SK-N-SH treated with all-trans-retinoic acid at 6 μM for 48 hours (cell line): Measurements from ENCODE around the gene STAT6.

ENCODE experiments used
- ATAC-seq: fragments of 200-7000 bp; cut with Tn5 transposase; 3 replicates; pipeline ENCODE4 v1.9.1; 2020; ENCODE audit warnings: mild to moderate bottlenecking, moderate library complexity
- BACH2 ChIP-seq: fragments of 250-450 bp; sonication (Bioruptor Pico); IDR thresholded peaks from 2 replicates; pipeline ENCODE4 v1.9.0; 2021; ENCODE audit warnings: mild to moderate bottlenecking, borderline replicate concordance
- CSDC2 ChIP-seq: fragments of 250-450 bp; sonication (Bioruptor Pico); IDR thresholded peaks from 2 replicates; pipeline ENCODE4 v1.5.0; 2020; ENCODE audit warnings: mild to moderate bottlenecking, moderate library complexity
- ESRRG ChIP-seq: fragments of 250-450 bp; sonication (Bioruptor Pico); IDR thresholded peaks from 2 replicates; pipeline ENCODE4 v1.6.1; 2021; ENCODE audit warnings: mild to moderate bottlenecking
- GLIS3 ChIP-seq: fragments of 250-450 bp; sonication (Bioruptor Pico); IDR thresholded peaks from 2 replicates; pipeline ENCODE4 v1.5.0; 2020; ENCODE audit warnings: mild to moderate bottlenecking, moderate library complexity
- OSR1 ChIP-seq: fragments of 250-450 bp; sonication (Bioruptor Pico); IDR thresholded peaks from 2 replicates; pipeline ENCODE4 v1.8.0; 2022; ENCODE audit warnings: moderate library complexity, mild to moderate bottlenecking, inconsistent platforms
- PATZ1 ChIP-seq: fragments of 250-450 bp; sonication (Bioruptor Pico); IDR thresholded peaks from 2 replicates; pipeline ENCODE4 v1.8.0; 2020; ENCODE audit warnings: mild to moderate bottlenecking, moderate library complexity, borderline replicate concordance
- POU6F1 ChIP-seq: fragments of 250-450 bp; sonication (Bioruptor Pico); IDR thresholded peaks from 2 replicates; pipeline ENCODE4 v1.8.0; 2021; ENCODE audit warnings: low read depth, mild to moderate bottlenecking, moderate library complexity, borderline replicate concordance
- PPARA ChIP-seq: fragments of 250-450 bp; sonication (Bioruptor Pico); IDR thresholded peaks from 2 replicates; pipeline ENCODE4 v1.5.0; 2020; ENCODE audit warnings: mild to moderate bottlenecking, borderline replicate concordance
- RARB ChIP-seq: fragments of 250-450 bp; sonication (Bioruptor Pico); IDR thresholded peaks from 2 replicates; pipeline ENCODE4 v1.8.0; 2021; ENCODE audit warnings: mild to moderate bottlenecking, moderate library complexity
- SNAI2 ChIP-seq: fragments of 250-450 bp; sonication (Bioruptor Pico); IDR thresholded peaks from 2 replicates; pipeline ENCODE4 v1.5.0; 2020; ENCODE audit warnings: mild to moderate bottlenecking, moderate library complexity
- TCF4 ChIP-seq: fragments of 250-450 bp; sonication (Bioruptor Pico); IDR thresholded peaks from 2 replicates; pipeline ENCODE4 v1.8.0; 2021; ENCODE audit warnings: mild to moderate bottlenecking, moderate library complexity, borderline replicate concordance
- TOX ChIP-seq: fragments of 250-450 bp; sonication (Bioruptor Pico); IDR thresholded peaks from 2 replicates; pipeline ENCODE4 v1.8.0; 2021; ENCODE audit warnings: mild to moderate bottlenecking, moderate library complexity, borderline replicate concordance
- ZFP30 ChIP-seq: fragments of 450-650 bp; formaldehyde crosslinking; IDR thresholded peaks from 2 replicates; pipeline ENCODE4 v1.5.0; 2022; ENCODE audit warnings: mild to moderate bottlenecking, moderate library complexity
- ZNF565 ChIP-seq: fragments of 450-650 bp; formaldehyde crosslinking; conservative IDR thresholded peaks from 2 replicates; pipeline ENCODE4 v1.5.0; 2020; ENCODE audit warnings: low read depth, mild to moderate bottlenecking, moderate library complexity
- ZNF70 ChIP-seq: fragments of 450-650 bp; formaldehyde crosslinking; IDR thresholded peaks from 2 replicates; pipeline ENCODE4 v1.5.0; 2020; ENCODE audit warnings: mild to moderate bottlenecking, moderate library complexity
- ZNF8 ChIP-seq: fragments of 450-650 bp; formaldehyde crosslinking; IDR thresholded peaks from 2 replicates; pipeline ENCODE4 v1.5.0; 2020; ENCODE audit warnings: mild to moderate bottlenecking, moderate library complexity
- TF ChIP-seq, protein P1 (sequence below): fragments of 250-450 bp; sonication (Bioruptor Pico); IDR thresholded peaks from 2 replicates; pipeline ENCODE4 v1.5.1; 2021; ENCODE audit warnings: mild to moderate bottlenecking, moderate library complexity
- TF ChIP-seq, protein P2 (sequence below): fragments of 250-450 bp; sonication (Bioruptor Pico); IDR thresholded peaks from 2 replicates; pipeline ENCODE4 v1.5.1; 2020; ENCODE audit warnings: low read depth, mild to moderate bottlenecking, moderate library complexity
- TF ChIP-seq, protein P3 (sequence below): fragments of 250-450 bp; sonication (Bioruptor Pico); IDR thresholded peaks from 2 replicates; pipeline ENCODE4 v1.5.0; 2020; ENCODE audit warnings: mild to moderate bottlenecking, moderate library complexity

The STAT6 gene

GRCh38 chr12:57160040-57160439, 48.9 kb upstream of the STAT6 start:
- TF ChIP-seq ESRRG (CRISPR knock-in tag) (no peak), ZNF70 (CRISPR knock-in tag) (no peak), ZNF565 (no peak), SNAI2 (CRISPR knock-in tag) (no peak), PATZ1 (CRISPR knock-in tag) (no peak)
- TF ChIP-seq, protein P1, sequence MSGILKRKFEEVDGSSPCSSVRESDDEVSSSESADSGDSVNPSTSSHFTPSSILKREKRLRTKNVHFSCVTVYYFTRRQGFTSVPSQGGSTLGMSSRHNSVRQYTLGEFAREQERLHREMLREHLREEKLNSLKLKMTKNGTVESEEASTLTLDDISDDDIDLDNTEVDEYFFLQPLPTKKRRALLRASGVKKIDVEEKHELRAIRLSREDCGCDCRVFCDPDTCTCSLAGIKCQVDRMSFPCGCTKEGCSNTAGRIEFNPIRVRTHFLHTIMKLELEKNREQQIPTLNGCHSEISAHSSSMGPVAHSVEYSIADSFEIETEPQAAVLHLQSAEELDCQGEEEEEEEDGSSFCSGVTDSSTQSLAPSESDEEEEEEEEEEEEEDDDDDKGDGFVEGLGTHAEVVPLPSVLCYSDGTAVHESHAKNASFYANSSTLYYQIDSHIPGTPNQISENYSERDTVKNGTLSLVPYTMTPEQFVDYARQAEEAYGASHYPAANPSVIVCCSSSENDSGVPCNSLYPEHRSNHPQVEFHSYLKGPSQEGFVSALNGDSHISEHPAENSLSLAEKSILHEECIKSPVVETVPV (CRISPR knock-in tag), result no peak
- no peak for ATAC-seq

DNA sequence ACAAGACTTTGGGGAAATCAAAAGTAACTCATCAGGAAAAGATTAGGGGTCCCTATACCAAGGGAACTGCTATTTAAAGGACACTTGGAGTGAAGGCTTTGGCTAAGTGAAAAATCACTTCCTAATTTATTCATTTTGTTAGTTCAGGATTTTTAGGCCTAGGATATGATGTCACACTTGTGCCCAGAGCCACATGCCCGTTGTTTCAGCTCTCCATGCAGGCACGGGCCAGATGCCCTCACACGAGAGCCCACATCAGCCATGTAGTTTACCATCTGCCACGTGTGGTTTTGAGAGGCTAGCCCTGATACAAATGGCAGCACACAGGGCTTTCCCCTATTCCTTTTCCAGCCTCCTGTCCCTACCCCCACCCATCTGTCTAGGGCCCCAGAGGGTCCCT, 48.1 kb upstream of the STAT6 start:
- TF ChIP-seq PPARA (CRISPR knock-in tag) (no peak), TCF4 (CRISPR knock-in tag) (no peak), ZNF8 (CRISPR knock-in tag) (no peak), RARB (CRISPR knock-in tag) (no peak), OSR1 (no peak), BACH2 (CRISPR knock-in tag) (no peak), ZNF70 (CRISPR knock-in tag) (no peak), PATZ1 (CRISPR knock-in tag) (no peak), CSDC2 (no peak), SNAI2 (CRISPR knock-in tag) (no peak), ZNF565 (no peak), GLIS3 (CRISPR knock-in tag) (no peak), POU6F1 (CRISPR knock-in tag) (no peak), TOX (CRISPR knock-in tag) (no peak)
- TF ChIP-seq, protein P2, sequence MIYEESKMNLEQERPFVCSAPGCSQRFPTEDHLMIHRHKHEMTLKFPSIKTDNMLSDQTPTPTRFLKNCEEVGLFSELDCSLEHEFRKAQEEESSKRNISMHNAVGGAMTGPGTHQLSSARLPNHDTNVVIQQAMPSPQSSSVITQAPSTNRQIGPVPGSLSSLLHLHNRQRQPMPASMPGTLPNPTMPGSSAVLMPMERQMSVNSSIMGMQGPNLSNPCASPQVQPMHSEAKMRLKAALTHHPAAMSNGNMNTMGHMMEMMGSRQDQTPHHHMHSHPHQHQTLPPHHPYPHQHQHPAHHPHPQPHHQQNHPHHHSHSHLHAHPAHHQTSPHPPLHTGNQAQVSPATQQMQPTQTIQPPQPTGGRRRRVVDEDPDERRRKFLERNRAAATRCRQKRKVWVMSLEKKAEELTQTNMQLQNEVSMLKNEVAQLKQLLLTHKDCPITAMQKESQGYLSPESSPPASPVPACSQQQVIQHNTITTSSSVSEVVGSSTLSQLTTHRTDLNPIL (CRISPR knock-in tag), result no peak
- TF ChIP-seq, protein P3, sequence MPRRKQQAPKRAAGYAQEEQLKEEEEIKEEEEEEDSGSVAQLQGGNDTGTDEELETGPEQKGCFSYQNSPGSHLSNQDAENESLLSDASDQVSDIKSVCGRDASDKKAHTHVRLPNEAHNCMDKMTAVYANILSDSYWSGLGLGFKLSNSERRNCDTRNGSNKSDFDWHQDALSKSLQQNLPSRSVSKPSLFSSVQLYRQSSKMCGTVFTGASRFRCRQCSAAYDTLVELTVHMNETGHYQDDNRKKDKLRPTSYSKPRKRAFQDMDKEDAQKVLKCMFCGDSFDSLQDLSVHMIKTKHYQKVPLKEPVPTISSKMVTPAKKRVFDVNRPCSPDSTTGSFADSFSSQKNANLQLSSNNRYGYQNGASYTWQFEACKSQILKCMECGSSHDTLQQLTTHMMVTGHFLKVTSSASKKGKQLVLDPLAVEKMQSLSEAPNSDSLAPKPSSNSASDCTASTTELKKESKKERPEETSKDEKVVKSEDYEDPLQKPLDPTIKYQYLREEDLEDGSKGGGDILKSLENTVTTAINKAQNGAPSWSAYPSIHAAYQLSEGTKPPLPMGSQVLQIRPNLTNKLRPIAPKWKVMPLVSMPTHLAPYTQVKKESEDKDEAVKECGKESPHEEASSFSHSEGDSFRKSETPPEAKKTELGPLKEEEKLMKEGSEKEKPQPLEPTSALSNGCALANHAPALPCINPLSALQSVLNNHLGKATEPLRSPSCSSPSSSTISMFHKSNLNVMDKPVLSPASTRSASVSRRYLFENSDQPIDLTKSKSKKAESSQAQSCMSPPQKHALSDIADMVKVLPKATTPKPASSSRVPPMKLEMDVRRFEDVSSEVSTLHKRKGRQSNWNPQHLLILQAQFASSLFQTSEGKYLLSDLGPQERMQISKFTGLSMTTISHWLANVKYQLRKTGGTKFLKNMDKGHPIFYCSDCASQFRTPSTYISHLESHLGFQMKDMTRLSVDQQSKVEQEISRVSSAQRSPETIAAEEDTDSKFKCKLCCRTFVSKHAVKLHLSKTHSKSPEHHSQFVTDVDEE (CRISPR knock-in tag), result no peak
- ATAC-seq, result no peak

DNA sequence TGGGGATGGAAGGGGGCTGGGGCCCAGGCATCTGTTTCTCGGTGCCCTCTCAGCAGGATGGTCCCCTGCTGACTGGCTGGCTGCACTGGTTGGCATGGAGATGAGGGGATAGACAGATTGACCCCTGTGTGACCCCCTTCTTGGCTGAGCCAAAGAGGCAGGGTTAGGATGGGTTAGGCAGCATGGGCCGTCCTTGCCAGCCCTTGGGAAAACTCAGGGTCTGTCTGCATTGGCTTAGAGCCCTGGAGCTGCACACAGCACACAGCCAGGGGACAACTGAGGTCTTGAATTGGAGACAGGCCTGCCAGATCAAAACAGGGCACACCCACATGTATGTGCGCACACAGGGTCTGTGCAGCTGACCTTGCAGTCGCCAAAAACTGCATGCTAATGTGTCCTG, 47.5 kb upstream of the STAT6 start:
- no peak; the same call in 2 of the 3 replicates for ATAC-seq
- TF ChIP-seq ZNF565, result no peak
- TF ChIP-seq, protein P2 (CRISPR knock-in tag), result no peak
- TF ChIP-seq RARB (CRISPR knock-in tag), result no peak
- TF ChIP-seq GLIS3 (CRISPR knock-in tag), result no peak
- no peak for TF ChIP-seq CSDC2
- no peak for TF ChIP-seq ZFP30 (CRISPR knock-in tag)
- TF ChIP-seq OSR1, result no peak
- no peak for TF ChIP-seq PATZ1 (CRISPR knock-in tag)
- TF ChIP-seq SNAI2 (CRISPR knock-in tag), result no peak
- TF ChIP-seq, protein P3 (CRISPR knock-in tag), result no peak
- TF ChIP-seq ZNF70 (CRISPR knock-in tag), result no peak
